NCI-H345 treated with DMSO at 0.1 percent for 48 hours (cell line): Measurements from ENCODE around the gene MRPL33.

Experiments
- DNase-seq: peaks from one replicate; lab custom pipeline; 2025; ENCODE audit not compliant: unreplicated experiment; lab: John Stamatoyannopoulos, UW

MRPL33 gene

DNA sequence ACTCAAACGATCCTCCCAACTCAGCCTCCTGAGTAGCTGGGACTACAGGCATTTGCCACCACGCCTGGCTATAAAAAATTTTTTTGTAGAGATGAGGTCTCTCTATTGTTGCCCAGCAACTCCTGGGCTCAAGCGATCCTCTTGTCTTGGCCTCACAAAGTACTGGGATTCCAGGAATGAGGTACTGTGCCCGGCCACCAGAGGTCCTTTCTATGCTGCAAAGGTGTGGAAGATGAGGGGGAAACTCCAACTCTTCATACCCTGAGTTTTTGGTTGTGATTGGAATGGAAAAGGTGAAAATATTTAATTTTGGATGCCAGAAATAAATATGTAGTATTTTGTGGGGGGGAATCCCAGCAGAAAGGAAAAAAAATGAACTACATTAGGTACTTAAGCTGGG is 36.0 kb downstream of the MRPL33 start:
- DNase-seq, result no peak

GRCh38 chr2:27808418-27808817 is 36.9 kb downstream of the MRPL33 start:
- no peak for DNase-seq

- no peak for DNase-seq
These were observed 37.5 kb downstream of the MRPL33 start for GRCh38 chr2:27808984-27809383.

DNA sequence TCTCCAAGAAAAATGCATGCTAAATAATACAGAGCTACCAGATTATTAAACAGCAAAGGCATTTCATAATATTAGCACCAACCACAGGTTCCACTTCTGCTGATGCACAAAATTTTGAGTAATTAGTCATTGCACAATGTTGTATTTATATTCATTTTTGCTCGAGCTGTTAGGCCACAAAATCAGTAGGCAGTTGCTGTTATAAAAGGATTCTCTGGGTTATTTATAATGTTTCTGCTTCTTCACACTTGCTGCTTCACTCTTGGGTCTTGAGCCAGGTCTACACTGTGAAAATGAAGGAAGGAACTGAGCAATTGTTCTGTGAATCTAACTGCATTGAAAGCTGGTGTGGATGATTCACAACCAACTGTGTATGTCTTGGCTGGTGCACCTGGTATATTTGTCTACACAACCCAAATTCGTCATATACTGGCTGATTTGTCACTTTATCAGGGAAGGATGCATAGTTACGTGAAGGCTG is 38.3 kb downstream of the MRPL33 start:
- DNase-seq, result no peak

- DNase-seq, result no peak
These were observed 38.9 kb downstream of the MRPL33 start for GRCh38 chr2:27810455-27810854.

GRCh38 chr2:27811768-27812167 is 40.2 kb downstream of the MRPL33 start:
- no peak for DNase-seq

DNA sequence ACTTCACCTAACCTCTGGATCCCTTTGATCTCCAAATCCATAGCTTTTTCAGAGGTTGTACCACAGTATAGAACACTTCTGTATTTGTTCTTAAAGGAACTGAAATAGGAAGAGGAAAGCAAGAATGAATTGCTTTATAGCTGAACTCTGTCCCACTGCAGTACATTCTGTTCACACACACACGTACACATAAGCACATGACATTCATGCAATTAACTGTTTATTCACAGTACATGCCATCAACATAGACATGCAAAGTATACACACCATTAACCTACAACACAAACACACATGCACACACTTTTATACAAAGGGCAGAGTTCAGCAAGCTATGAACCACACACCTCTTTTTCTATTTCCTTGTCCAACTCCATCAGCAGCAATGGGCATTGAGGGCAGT is 43.2 kb downstream of the MRPL33 start:
- no peak for DNase-seq

DNA sequence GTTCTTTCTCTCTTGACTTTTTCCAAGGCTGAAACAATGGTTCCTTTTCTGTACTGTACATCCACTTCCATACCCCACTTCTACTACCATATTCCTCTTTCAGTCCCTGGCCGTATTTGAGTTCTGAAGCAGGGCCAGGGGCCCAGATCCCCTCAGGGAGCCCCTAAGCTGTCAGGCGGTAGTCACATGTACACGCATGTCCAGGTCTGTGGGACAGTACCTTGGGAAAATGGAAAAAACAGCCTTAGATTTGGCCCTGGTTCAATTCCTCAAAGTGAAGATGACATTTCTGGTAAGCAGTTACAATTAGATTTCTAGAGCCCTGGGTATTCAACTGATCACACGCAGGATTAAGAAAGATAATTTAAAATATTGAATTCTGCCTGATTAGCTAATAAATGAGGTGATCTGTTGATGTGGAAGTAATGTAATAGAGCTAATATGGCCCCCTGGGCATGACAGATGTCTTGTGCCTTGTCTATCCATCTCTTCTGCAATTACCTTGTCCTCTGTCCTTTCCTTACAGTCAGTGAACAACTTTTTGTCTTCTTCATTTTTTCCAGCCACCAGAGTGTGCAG is 44.4 kb downstream of the MRPL33 start:
- DNase-seq, result no peak

GRCh38 chr2:27822049-27822448 is 50.5 kb downstream of the MRPL33 start:
- DNase-seq, result no peak

DNA sequence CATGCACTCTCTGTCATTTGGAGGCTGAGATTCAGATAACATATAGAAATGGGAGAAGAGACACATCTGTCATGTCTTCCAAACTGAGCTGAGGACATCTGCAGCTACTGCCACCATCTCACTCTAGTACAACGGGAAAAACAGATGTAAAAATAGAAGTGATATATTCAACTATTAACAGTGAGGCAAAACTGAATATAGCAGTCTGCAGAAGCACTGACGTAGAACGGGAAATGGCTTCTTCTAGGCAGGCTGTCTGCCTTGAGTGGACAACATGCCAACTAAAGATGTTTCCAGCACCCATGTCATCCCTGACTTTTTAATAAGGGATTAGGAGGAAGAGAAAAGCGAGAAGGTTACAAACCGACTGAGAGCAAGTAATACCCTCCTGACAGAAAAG is 51.6 kb downstream of the MRPL33 start:
- no peak for DNase-seq

- DNase-seq, result no peak
These were observed 52.0 kb downstream of the MRPL33 start for GRCh38 chr2:27823569-27823968.

DNA sequence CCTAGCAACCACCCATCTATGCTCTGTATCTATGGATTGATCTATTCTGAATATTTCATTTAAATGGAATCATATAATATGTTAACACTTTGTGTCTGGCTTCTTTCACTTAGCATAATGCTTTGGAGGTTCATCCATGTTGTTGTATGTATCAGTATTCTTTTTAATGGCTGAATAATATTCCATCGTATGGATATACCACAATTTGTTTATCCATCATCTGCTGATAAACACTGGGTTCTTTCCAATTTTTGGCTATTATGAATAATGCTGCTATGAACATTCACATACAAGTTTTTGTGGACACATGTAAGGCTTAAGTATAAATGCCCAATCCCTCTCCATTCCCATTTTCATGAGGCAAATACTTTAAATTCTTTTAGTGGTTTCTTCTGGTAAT is 52.9 kb downstream of the MRPL33 start:
- DNase-seq, result no peak

DNA sequence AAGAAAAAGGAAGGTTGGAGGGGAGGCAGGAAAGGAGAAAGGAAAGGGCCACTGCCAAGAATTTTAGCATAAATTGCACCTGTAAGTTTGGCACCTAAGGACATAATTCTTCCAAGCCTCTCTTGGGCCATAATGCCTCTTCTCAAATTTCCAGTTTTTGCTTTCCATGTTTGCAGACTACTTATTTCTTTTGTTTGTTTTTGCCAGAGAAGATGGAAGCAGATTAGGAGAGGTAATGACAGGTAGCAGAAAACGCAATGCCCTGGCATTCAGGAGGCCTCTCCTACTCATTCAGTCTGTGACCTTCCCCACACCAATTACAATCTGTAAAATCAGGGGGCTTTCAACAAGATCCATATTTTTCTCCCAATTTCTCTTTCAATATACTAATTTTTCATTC is 56.8 kb downstream of the MRPL33 start:
- peak; percentile 9 for DNase-seq
